A673 (cell line): Measurements from ENCODE around the gene QSOX2. TPM values are rescaled to one million over a fixed set of nuclear protein-coding genes. Genes with fewer than 3 reads are reported as not detected.
A peak's percentile ranks its signal among the peaks of the same experiment; 100 is the strongest.

ENCODE experiments used
- BruUV-seq: library from RNA; stranded (reverse); fragments of 400-500 nt; replicated peaks from 2 replicates; lab custom pipeline; 2021; lab: Mats Ljungman, UMichigan
- CTCF ChIA-PET: fragments of 300-600 bp; sonication (Branson Sonifier 250); formaldehyde crosslinking; loops from one replicate; lab custom pipeline; 2022; ENCODE audit warnings: antibody characterized with exemption; lab: Charles Lee
- POLR2A ChIA-PET: fragments of 300-600 bp; sonication (Branson Sonifier 250); formaldehyde crosslinking; loops from one replicate; lab custom pipeline; 2022; ENCODE audit warnings: antibody characterized with exemption; ENCODE audit not compliant: low non-redundant PET; lab: Charles Lee
- DNase-seq: peaks from one replicate; pipeline ENCODE4 v3.0.0-alpha.2; 2015; ENCODE audit warnings: low spot score
- H3K27ac ChIP-seq: fragments of 200-600 bp; sonication (generic); 2 replicates; pipeline ENCODE4 v1.5.1; 2016; ENCODE audit warnings: mixed run types, low read depth, mild to moderate bottlenecking, mixed read lengths, antibody characterized with exemption, low read length; ENCODE audit not compliant: poor library complexity, severe bottlenecking
- H3K27me3 ChIP-seq: fragments of 200-600 bp; sonication (generic); replicated peaks from 2 replicates; pipeline ENCODE4 v1.6.1; 2017; ENCODE audit warnings: mixed run types, low read depth, mild to moderate bottlenecking, mixed read lengths, antibody characterized with exemption, low read length; ENCODE audit not compliant: insufficient read depth, poor library complexity
- H3K36me3 ChIP-seq: fragments of 200-600 bp; sonication (generic); 2 replicates; pipeline ENCODE4 v1.6.1; 2016; ENCODE audit warnings: mixed run types, mild to moderate bottlenecking, mixed read lengths, antibody characterized with exemption, low read length; ENCODE audit not compliant: insufficient read depth, poor library complexity, severe bottlenecking
- H3K4me1 ChIP-seq: fragments of 200-600 bp; sonication (generic); 2 replicates; pipeline ENCODE4 v1.6.1; 2017; ENCODE audit warnings: mixed run types, mild to moderate bottlenecking, mixed read lengths, antibody characterized with exemption, low read length; ENCODE audit not compliant: insufficient read depth, poor library complexity, severe bottlenecking
- H3K4me3 ChIP-seq: fragments of 200-600 bp; sonication (generic); 2 replicates; pipeline ENCODE4 v1.5.1; 2016; ENCODE audit warnings: low read depth, mixed run types, mild to moderate bottlenecking, mixed read lengths, low read length; ENCODE audit not compliant: poor library complexity, severe bottlenecking
- H3K9me3 ChIP-seq: fragments of 200-600 bp; sonication (generic); 2 replicates; pipeline ENCODE4 v1.6.1; 2016; ENCODE audit warnings: mixed run types, low read depth, mild to moderate bottlenecking, mixed read lengths, antibody characterized with exemption, low read length; ENCODE audit not compliant: poor library complexity, severe bottlenecking
- EZH2 ChIP-seq: fragments of 200-600 bp; sonication (generic); IDR thresholded peaks from 2 replicates; pipeline ENCODE4 v1.6.1; 2017; ENCODE audit warnings: borderline replicate concordance, low read depth, mild to moderate bottlenecking, mixed read lengths, antibody characterized with exemption, low read length; ENCODE audit not compliant: poor library complexity, severe bottlenecking
- intact Hi-C: fragments of 100-400 bp; cut with micrococcal nuclease; formaldehyde crosslinking; loops from one replicate; pipeline ENCODE4 v1.10.0; 2022; ENCODE audit not compliant: unreplicated experiment
- total RNA-seq: library from RNA; stranded (reverse); gene quantifications from 2 replicates; pipeline ENCODE4 v1.2.3, GENCODE V29; 2021
- TF ChIP-seq, protein P1 (sequence below): fragments of 300-800, 200-600 bp; sonication (generic); conservative IDR thresholded peaks from 2 replicates; pipeline ENCODE4 v1.5.1; 2017; ENCODE audit warnings: low read depth, mild to moderate bottlenecking, antibody characterized with exemption, low read length, moderate library complexity, mixed read lengths

Gene QSOX2
- total RNA-seq, 1 experiment from 2014 or later: 43.7 TPM

- DNase-seq: no peak
- Histone ChIP-seq H3K4me3 (no peak overlapping the region), H3K27me3 (peaks cover 98% of the 10 kb centered on the region), H3K9me3 (no peaks in the 10 kb centered on the region), H3K36me3 (no peaks in the 10 kb centered on the region), H3K4me1 (no peaks in the 10 kb centered on the region), H3K27ac (no peak overlapping the region)
- CTCF ChIA-PET: no interaction called here
- intact Hi-C loops: no loop called here
- TF ChIP-seq, protein P1, sequence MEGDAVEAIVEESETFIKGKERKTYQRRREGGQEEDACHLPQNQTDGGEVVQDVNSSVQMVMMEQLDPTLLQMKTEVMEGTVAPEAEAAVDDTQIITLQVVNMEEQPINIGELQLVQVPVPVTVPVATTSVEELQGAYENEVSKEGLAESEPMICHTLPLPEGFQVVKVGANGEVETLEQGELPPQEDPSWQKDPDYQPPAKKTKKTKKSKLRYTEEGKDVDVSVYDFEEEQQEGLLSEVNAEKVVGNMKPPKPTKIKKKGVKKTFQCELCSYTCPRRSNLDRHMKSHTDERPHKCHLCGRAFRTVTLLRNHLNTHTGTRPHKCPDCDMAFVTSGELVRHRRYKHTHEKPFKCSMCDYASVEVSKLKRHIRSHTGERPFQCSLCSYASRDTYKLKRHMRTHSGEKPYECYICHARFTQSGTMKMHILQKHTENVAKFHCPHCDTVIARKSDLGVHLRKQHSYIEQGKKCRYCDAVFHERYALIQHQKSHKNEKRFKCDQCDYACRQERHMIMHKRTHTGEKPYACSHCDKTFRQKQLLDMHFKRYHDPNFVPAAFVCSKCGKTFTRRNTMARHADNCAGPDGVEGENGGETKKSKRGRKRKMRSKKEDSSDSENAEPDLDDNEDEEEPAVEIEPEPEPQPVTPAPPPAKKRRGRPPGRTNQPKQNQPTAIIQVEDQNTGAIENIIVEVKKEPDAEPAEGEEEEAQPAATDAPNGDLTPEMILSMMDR: no peak
- peak; percentile 83 for TF ChIP-seq EZH2
- POLR2A ChIA-PET: no interaction called here
- BruUV-seq: no TSS peak
Observed at GRCh38 chr9:136198605-136199083, 47.0 kb downstream of the QSOX2 start.

DNA sequence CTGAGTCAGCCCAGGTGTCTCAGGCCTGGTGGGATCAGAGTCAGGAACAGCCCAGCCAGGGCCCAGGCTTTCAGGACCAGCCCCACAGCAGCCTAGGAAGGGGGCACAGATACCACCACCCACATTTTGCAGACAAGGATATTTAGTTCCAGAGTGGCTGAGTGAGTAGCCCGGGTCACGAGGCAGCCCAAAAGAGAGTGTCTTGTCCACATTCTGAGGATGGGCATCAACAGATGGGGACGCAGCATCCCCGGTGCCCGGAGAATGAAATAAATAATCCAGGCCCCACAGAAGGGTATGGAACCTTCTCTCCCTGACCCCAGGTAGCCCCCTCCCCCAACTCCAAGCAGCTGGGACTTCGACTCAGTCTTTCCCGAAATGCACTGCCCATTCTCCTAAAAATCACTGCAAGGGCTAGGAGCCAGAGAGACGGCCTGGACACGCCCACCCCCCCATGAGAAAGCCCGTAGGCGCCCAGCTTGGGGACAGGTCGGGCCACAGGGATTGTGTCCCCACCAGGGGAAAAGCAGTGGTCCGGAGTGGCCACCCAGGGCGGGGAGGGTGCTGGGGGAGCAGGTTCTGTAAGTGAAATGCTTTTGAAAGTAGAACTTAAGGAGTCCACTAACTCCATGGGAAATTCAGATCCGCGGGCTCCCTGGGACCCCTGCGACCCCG lies 47.5 kb downstream of the QSOX2 start:
- ChIA-PET POLR2A (no interaction called here), CTCF (no interaction called here)
- BruUV-seq: no TSS peak
- peak; percentile 97 for TF ChIP-seq EZH2
- TF ChIP-seq, protein P1: no peak
- no peaks in the 10 kb centered on the region for H3K9me3 ChIP-seq
- H3K27ac ChIP-seq: no peak overlapping the region
- no peak overlapping the region for H3K4me3 ChIP-seq
- H3K4me1 ChIP-seq: peaks cover 5% of the 10 kb centered on the region
- intact Hi-C loops: no loop called here
- no peak for DNase-seq
- H3K36me3 ChIP-seq: no peaks in the 10 kb centered on the region
- peaks cover 98% of the 10 kb centered on the region for H3K27me3 ChIP-seq

- Histone ChIP-seq H3K27ac (no peak overlapping the region), H3K27me3 (peaks cover 99% of the 10 kb centered on the region), H3K9me3 (no peaks in the 10 kb centered on the region), H3K4me1 (peaks cover 13% of the 10 kb centered on the region), H3K4me3 (no peak overlapping the region), H3K36me3 (no peaks in the 10 kb centered on the region)
- intact Hi-C loops: no loop called here
- POLR2A ChIA-PET: no interaction called here
- BruUV-seq: no TSS peak
- CTCF ChIA-PET: no interaction called here
- no peak for DNase-seq
- TF ChIP-seq, protein P1: no peak
- no peak for TF ChIP-seq EZH2
Observed at GRCh38 chr9:136197084-136197875, 48.3 kb downstream of the QSOX2 start.
